HuH-7.5 (cell line): ENCODE measurements around the gene TEX10.
"Not testable (repeated sequence)": the region's sequence is repeated elsewhere in the genome, so short reads cannot be mapped to it uniquely, and the experiment has no call there.

Experiments
- DNase-seq: peaks from one replicate; pipeline ENCODE4 v3.0.0; 2011; ENCODE audit warnings: low spot score

Gene TEX10

DNA sequence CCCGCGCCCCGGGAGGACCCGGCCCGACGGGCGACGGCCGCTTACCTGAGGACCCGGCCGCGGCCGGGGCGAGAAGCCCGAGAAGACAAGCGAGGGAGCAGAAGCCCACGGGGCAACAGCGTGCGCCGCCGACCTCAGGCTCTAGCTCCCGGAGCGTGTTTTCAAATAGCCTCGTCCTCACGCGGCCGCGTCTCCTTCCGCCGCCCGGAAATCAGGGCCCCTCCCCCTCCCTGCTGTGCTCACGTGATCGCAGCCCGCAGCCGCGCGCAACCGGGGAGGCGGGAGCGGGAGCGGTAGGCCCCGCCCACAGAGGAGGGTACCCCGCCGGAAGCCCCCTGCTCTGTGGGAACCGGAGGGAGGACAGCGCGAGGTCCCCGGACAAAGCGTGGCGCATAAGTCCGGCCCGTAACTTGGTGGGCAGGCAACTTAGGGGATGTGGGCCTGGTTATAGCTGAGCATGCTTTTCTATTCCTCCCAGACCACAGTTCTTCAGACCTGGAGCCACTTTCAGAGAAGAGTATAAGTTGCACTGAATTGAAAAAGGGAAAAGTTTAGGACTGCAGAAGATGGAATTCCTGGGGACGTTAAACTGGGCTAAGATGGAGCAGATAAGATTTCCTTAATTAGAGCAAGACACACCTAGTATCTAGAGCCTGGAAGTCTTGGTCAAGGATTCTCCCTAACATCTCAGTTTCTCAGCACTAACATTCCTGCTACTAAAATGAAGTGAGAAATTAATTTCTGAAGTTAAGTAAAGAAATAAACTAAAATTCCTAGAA, at the start of gene TEX10:
Gene TEX10 (minus strand): TSS at position 216 of the 779 bp plus-strand sequence. CDS start 3,579 bp downstream, outside the sequence.
- peak; percentile 81 for DNase-seq

DNA sequence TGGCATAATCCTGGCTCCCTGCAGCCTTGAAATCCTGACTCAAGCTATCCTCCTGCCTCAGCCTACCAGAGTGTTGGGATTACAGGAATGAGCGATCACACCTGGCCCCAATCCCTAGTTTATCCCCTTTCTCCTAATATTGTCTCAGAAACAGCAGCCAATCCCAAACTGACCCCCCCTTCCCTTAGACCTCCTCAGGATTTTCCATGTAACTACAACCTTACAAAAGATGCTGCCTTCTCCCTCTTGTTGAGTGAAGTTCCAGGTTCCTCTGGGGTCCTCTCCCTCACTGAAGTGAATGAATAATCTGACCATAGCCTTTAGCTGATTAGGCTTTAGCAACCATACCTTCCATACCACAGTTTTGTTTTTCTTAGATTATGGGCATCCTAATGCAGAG, 48.3 kb upstream of the TEX10 start:
- DNase-seq, result no peak

DNA sequence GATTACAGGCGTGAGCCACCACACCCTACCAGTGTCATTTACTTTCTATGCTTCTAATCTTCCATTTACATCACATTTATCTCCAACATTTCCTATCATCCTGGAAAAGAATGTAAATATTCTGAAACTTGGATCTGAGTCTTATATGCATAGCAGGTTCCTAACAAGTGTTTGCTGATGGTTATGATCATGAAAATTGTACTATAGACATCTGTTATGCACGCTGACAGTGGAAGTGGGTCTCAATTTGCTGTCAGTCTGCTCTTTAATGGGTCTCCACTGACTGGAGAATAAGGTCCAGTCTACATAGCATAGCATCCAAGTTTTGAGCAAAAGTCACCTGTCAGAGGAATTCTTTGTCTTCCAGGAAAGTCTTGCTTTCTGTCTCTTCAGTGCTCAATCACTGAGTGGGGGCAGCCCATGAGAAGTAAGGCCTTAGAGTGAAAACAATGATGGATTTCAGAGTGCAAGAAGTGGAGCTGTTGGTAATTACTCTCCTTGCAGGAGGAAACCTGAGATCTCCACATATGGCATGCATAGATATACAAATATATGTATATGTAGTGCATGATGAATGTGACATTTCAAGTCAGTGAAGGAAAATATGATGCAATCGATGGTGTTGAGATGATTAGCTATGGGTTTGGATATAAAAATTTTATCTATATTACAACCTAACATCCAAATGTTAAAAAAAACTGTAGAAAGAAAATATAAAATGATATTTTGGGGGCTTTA, 45.0 kb upstream of the TEX10 start:
- no peak for DNase-seq

DNA sequence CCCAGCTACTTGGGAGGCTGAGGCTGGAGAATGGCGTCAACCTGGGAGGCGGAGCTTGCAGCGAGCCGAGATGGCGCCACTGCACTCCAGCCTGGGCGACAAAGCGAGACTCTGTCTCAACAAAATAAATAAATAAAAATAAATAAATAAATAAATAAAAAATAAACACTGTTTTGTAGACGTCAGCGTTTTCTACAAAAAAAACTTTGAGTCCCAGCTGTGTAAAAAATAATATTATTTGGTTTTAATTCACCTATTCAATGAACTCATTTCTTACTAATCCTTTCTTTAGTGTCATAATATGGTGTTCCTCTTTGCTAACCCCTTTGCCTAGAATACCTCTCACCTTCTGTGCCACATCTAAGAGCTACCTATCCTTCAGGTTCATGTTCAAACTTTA, 44.0 kb upstream of the TEX10 start:
- DNase-seq, result no peak

DNA sequence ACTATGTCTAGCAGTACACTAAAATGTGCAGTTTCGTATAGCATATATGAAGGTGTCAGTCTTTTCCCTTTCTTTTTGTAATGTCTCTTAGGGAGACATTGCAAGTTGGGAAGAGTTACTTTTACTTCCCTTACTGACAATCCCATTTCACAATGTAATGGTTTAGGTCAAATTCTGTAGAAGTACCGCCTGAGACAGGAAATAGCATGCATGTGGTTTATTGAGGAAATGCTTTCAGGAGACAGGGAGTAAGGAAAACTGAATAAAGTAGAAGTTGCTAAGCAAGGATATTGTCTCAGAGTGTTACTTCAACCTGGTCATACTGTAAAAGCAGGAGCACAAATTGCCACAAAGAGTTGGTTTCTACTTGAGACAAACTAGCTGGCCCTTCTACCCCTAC, 42.1 kb upstream of the TEX10 start:
- DNase-seq, result no peak

DNA sequence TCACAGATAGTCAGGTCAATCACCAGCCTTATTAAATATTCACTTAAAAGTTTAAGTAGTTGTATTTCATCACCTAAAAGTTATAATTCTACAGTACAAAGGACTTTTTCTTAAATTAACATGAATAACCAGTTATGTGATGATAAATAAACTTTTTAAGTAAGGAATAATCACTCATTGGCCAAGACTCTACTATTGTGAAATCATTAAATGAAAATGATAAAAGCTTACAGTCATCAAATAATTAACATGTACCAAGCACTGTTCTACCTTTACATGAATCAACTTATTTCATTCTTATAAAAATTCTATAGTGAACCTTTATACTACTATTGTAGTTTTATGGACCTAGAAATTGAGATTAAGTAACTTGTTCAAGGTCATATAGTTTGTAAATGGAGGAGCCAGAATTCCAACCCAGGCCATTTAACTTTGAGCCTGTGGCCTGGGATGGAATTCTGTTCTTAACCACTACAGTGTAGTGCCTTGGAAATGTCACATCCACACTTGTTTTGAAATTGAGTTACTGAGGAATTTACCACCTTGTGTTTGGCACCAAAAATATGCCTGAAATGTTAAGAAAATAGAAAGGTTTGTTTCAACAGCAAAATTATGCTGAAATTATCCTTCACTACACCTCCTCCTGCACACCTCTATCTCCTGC, 41.4 kb upstream of the TEX10 start:
- no peak for DNase-seq

DNA sequence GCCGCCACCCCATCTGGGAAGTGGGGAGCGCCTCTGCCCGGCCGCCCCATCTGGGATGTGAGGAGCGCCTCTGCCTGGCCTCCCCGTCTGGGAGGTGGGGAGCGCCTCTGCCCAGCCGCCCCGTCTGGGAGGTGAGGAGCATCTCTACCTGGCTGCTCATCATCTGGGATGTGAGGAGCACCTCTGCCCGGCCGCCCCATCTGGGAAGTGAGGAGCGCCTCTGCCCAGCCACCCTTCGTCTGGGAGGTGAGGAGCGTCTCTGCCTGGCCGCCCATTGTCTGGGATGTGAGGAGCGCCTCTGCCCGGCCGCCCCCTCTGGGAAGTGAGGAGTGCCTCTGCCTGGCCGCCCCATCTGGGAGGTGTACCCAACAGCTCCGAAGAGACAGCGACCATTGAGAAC, 40.2 kb upstream of the TEX10 start:
- not testable (repeated sequence) for DNase-seq

DNA sequence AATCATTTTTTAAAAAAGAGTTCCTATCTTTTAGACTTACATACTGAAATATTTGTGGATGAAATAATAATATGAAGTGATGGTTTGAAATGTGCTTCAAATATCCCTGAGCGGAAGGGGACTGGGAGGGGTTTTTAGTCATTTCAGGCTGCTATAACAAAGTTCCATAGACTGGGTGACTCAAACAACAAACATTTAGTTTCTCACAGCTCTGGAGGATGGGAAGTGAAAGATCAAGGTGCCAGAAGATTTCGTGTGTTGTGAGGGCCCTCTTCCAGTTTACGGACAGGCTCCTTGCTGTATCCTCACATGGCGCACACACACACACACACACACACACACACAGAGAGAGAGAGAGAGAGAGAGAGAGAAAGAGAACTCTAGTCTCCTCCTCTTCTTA, 27.1 kb upstream of the TEX10 start:
- no peak for DNase-seq

DNA sequence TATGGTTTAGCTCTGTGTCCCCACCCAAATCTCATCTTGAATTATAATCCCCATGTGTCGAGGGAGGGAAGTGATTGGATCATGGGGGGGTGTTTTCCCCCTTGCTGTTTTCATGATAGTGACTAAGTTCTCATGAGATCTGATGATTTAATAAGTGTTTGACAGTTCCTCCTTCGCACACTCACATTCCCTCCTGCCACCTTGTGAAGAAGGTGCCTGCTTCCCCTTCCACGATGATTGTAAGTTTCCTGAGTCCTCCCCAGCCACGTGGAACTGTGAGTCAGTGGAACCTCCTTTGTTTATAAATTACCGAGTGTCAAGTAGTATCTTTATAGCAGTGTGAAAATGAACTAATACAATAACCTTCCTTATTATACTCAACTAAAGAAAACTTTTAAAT, 24.3 kb upstream of the TEX10 start:
- DNase-seq, result no peak

DNA sequence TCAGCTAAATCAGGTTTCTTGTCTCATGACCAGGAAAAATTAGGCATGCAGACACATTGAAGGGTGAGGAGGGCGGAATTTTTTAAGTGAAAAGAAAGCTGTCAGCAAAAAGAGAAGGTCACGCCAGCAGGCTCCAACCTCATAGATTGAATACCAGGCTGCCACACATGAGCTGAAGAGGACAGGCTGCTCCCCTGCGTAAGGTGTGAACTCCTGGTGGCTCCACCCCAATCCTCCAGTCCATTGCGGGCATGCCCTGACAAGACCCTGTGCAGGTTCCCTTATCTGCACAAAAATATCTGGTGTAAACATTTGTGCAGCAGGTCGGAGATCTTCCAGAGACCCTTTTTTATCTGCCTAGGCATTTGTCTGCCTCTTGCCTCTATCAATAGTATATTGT, 22.9 kb upstream of the TEX10 start:
- DNase-seq, result no peak

DNA sequence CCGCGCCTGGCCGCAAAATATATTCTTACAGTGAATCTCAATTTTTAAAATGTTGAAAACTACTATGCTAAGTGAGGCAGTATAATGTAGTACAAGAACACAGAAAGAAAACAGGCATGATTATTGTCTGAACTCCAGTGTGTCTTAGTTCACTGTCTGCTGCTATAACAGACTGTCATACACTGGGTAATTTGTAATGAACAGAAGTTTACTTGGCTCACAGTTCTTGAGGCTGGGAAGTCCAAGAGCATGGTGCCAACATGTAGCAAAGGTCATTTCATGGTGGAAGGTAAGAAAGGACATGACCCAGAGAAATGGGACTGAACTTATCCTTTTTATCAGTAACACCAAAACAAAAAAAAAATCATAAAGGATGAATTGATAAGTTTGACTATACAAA, 19.9 kb upstream of the TEX10 start:
- no peak for DNase-seq

DNA sequence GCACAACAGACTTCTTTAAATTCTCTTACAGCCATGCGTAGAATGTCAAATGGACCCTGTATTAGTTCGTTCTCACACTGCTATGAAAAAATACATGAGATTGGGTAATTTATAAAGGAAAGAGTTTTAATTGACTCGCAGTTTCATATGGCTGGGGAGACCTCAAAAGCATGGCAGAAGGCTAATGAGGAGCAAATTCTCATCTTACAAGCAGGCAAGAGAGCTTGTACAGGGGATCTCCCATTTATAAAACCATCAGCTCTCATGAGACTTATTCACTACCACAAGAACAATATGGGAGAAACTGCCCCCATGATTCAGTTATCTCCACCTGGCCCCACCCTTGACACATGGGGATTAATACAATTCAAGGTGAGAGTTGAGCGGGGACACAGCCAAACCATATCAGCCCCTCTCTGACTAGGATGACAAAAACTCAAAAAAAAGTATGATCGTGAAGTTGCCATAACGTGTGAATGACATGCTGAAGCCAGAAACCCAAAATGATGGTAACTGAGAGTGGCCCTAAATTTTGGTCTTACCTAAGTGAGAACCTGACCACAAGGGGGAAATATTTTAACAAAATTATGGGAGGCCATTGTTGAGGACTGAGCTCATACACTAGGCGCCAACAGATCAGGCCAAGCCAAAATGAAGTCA, 17.5 kb upstream of the TEX10 start:
- no peak for DNase-seq

DNA sequence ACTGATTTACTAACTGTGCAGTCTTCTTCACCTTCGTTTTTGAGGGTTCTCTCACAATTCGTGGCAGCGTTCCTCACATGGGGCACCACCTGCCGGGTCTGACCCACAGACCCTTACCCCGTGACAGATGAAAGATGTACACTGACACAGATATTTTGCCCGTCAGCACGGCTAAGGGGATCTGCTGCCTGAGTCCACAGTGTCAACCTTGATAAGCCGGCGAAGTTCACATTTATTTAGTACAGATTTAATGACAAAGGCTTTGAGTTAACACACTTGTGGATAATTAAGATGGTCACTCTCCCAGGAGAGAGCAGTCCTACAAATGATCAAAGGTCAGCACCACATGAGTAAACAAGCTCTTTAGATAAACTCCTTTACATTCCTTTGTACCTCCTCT, 15.9 kb upstream of the TEX10 start:
- DNase-seq, result no peak

DNA sequence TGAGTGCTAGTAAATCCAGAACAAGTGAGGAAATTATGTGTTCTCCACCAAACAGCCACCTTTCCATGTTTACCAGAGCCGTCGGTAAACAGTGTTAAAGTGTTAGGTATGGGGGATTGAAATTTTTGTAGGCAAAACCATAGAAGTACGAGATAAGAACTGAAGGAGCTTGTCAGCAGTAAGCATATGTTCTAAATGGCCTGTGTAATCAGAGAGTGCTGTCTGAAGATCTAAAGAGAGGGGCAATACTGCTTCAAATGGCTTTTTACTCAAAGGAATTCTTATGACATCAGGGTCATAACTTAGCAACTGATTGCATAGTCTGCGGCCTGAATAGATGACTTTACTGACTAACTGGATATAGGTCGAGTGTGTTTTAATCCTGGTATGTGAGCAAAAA, 13.4 kb upstream of the TEX10 start:
- DNase-seq, result no peak

DNA sequence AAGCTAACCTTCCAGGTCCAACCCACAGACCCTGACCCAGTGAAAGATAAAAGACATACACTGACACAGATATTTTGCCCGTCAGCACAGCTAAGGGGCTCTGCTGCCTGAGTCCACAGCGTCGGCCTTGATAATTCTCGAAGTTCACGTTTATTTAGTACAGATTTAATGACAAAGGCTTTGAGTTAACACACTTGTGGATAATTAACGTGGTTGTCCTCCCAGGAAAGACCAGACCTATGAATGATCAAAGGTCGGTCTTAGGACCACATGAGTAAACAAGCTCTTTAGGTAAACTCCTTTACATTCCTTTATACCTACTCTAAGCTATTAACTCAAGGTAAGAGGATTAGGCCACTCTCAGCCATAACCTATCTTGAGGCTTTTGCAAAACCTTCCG, 11.3 kb upstream of the TEX10 start:
- no peak for DNase-seq

DNA sequence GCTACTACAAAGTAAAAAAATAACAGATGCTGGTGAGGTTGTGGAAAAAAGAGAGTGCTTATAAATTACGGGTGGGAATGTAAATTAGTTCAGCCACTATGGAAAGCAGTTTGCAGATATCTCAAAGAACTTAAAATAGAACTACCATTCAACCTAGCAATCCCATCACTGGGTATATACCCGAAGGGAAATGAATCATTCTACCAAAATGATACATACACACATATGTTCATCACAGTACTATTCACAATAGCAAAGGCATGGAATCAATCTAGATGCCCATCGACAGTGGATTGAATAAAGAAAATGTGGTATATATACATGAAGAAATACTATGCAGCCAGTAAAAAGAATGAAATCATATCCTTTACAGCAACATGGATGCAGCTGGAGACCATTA, 6.3 kb upstream of the TEX10 start:
- DNase-seq, result no peak

DNA sequence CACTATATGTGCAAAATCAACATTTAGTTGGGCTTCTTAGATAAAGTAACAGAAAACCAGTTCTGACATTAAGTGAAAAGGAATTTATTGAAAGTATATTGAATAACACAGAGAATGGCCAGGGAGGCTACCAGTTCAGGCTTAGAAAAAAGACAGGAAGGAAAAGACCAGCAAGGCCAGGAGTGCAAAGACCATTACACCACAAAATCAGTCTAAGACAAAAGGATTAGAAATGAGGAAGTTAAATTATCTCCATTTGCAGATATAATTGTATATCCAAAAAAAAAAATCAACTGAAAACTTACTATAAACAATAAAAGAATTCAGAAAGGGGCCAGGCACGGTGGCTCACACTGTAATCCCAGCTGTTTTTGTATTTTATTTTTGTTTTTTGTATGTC, 4.8 kb upstream of the TEX10 start:
- DNase-seq, result no peak

DNA sequence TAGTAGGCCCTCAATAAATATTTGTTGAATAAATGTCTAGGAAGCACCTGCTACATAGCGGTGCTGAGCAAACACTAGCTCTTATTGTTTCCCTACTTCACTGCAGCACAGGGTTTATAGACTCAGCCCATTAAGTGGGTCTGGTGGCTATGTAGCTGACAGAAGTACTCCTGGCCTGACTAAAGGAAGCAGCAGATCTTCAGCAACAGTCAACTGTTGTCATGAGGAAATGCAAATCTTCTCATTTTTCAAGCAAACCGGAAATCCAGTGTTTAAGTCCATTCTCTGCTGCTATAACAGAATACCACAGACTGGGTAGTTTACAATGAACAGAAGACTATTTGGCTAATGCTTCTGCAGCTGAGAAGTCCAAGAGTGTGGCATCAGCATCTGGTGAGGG, 2.8 kb upstream of the TEX10 start:
- no peak for DNase-seq

DNA sequence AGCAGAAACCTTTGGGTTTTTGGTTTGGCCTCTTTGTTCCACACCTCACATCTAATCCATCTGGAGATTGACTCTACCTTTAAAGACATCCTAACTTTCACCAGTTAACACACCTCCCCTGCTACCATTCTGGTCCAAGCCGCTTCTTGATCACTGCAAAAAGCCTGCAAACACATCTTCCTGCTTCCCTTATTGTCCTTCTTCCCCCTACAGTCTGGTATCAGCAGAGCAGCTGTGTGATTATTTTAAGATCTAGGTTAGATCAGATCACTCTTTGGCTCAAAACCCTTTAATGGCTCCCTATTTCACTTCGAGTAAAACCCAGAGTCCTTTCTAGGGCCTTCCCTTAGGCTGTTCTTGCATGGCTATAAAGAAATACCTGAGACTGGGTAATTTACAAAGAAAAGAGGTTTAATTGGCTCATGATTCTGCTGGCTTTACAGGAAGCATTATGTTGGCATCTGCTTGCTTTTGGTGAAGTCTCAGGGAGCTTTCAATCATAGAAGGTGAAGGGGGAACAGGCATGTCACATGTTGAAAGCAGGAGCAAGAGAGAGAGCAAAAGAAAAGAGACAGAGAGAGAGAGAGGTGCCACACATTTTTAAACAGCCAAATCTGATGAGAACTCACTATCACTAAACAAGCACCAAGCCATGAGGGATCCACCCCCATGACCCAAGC, 1.5 kb upstream of the TEX10 start:
- DNase-seq, result no peak

DNA sequence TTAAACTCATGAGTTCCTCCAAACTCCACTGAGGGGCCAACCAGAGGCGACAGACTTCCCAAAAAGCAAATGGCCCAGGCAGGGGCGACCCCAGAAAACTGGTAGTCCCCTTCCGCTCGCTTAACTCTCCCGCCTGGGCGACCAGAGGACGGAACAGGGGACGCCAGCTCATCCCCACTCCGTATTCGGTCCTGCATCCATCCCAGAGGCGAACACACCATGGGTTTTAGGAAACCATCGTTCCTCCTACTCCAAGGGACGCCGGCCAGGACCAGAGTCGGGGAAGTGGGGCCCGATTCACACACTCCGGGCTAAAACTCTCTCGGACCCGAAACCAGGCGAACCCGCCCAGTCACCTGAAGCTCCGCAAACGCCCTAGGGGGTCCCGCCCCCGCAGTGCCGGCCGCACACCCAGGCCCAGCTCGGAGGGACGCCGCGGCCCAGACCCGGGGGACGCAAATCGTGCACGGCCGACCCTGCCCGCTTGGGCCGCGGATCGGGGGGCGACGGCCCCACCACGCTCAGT, 478 bp downstream of the TEX10 start:
- DNase-seq, result peak; percentile 27

DNA sequence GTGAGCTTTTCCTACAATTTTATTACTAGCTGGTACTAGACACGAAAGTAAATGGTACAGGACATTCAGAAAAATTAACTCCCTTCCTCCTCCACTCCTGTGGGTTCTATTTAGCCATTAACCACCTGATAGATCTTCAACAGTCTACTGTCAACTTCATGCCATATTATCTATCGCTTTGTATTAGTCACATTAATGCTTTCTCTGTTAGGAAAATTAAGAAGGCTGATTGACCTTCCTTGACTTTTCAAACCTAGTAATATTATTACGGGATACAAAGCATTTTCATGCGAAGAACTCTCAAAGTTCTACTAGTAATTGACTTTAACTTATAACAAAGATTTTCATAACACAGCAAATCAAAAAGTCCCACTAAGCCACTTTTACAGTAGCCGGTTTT, 1.2 kb downstream of the TEX10 start:
- no peak for DNase-seq

DNA sequence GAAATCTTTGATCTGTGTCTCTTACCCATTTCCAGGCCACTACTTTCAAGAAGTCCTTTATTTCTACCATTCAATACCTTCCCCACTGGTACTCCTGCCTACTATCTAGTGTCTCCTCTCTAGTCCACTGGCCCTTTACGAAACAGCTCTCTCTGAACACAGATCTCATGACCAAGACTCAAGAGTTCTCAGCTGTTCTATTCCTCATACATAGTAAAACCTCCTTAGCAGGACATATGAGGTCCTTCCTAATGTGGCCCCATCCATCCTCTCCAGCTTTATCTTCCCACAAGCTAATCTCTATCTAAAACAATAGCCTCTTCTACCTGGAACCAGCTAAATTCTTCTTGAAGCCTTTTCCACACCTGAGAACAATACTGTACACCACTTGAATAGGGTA, 2.6 kb downstream of the TEX10 start:
- no peak for DNase-seq
